Measurements from ENCODE around the gene PCNT. TPM values are rescaled to one million over a fixed set of nuclear protein-coding genes. Genes with fewer than 3 reads are reported as not detected.

PCNT gene
- total and polyA plus RNA-seq, 2 donors (not counting 1 experiment from before 2014, with no cell fraction given): 20.3 to 58.1 TPM

DNA sequence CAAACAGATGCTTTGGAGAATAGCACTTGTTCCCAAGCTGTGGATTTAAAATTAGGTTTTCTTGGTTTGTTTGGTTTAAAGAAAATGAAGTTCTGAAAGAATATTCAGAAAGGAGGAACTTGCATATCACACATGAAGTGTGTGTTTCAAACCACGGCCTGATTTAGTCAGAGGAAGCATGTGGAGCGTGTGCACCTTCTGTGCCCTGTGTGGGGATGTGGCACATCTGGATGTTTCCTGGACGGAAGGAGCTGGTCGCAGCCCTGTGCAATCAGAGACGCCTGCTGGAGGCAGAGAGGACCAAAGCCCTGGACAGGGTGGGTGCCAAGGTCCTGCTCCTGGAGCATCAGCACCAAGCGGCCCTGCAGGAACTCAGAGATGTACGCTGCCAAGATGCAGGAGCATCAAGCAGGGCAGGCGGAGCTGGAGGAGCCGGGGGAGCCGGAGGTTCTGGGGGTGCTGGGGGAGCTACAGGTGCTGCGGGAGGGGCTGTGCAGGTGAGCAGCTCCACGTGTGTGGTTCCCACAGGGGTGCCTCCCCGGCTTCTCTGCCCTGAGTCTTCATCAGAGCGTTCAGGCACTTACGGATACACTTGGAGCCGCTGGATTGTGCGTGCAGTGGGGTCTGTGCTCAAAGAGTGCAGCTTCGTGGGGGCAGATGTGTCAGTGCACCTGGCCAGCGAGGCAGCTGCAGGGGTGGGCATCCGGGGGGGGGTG lies 45.7 kb downstream of the PCNT start:
- H3K36me3 ChIP-seq (replicated peaks in 1 of 2; ENCODE audit: control extremely low read depth in 1 of 2, control insufficient read depth in 1 of 2, extremely low read depth in 1 of 2, insufficient read depth in 2 of 2, low read length in 1 of 2): peaks cover 0 to 22% of the 10 kb centered on the region in 2 experiments
- 36% methylated on average over 20 of the region's 20 CpGs for WGBS (ENCODE audit: insufficient coverage)
- H3K4me2 ChIP-seq (replicated peaks; ENCODE audit: low read depth, low read length, poor library complexity, severe bottlenecking): peak overlapping the region; percentile 55
- ChIA-PET CTCF (no interaction called here), POLR2A (no interaction called here)
- H4K20me1 ChIP-seq (ENCODE audit: control insufficient read depth, insufficient read depth, low read length, poor library complexity, severe bottlenecking): no peaks in the 10 kb centered on the region
- peaks cover 25% of the 10 kb centered on the region for H3K79me2 ChIP-seq (ENCODE audit: control insufficient read depth, insufficient read depth, low read length)
- H3K4me3 Mint-ChIP-seq: peak overlapping the region; percentile 74
- H3K4me1 ChIP-seq (ENCODE audit: control insufficient read depth in 2 of 2, insufficient read depth in 2 of 2, low read length in 2 of 2): peaks cover 18 to 22% of the 10 kb centered on the region in 2 donors
- peak; percentile 28 for ATAC-seq (ENCODE audit: low read depth)
- no peaks in the 10 kb centered on the region for H3K27me3 Mint-ChIP-seq
- peak overlapping the region; percentile 39 to 66 for H3K27ac ChIP-seq (ENCODE audit: low read length in 2 of 2)
- no peaks in the 10 kb centered on the region for H3K9me3 Mint-ChIP-seq (ENCODE audit: insufficient read depth)
- H3K9me3 ChIP-seq (ENCODE audit: control extremely low read depth in 1 of 3, control insufficient read depth in 2 of 3, insufficient read depth in 1 of 3, low read length in 2 of 3): peaks cover 0 to 5% (median 0%) of the 10 kb centered on the region in 3 donors
- peaks cover 22% of the 10 kb centered on the region for H3K4me1 Mint-ChIP-seq
- DNase-seq: peak; percentile 30
- H3K27ac Mint-ChIP-seq: peak overlapping the region; percentile 88
- peak overlapping the region; percentile 38 for H2AFZ ChIP-seq (ENCODE audit: insufficient read depth, low read depth, low read length, poor library complexity, severe bottlenecking)
- intact Hi-C loops (cut with micrococcal nuclease): no loop called here
- H3K4me3 ChIP-seq (ENCODE audit: control extremely low read depth in 1 of 5, extremely low read depth in 1 of 5, insufficient read depth in 1 of 5, low read depth in 2 of 5, low read length in 4 of 5): peak overlapping the region in 2 of 5 experiments; percentile 17 to 26
- H3K27me3 ChIP-seq (replicated peaks in 1 of 4; ENCODE audit: control extremely low read depth in 1 of 4, control insufficient read depth in 3 of 4, insufficient read depth in 4 of 4, low read length in 3 of 4): no peaks in the 10 kb centered on the region
- TF ChIP-seq, protein P1, sequence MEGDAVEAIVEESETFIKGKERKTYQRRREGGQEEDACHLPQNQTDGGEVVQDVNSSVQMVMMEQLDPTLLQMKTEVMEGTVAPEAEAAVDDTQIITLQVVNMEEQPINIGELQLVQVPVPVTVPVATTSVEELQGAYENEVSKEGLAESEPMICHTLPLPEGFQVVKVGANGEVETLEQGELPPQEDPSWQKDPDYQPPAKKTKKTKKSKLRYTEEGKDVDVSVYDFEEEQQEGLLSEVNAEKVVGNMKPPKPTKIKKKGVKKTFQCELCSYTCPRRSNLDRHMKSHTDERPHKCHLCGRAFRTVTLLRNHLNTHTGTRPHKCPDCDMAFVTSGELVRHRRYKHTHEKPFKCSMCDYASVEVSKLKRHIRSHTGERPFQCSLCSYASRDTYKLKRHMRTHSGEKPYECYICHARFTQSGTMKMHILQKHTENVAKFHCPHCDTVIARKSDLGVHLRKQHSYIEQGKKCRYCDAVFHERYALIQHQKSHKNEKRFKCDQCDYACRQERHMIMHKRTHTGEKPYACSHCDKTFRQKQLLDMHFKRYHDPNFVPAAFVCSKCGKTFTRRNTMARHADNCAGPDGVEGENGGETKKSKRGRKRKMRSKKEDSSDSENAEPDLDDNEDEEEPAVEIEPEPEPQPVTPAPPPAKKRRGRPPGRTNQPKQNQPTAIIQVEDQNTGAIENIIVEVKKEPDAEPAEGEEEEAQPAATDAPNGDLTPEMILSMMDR (IDR thresholded peaks at IDR 0.05): no peak
- TF ChIP-seq EZH2 (IDR thresholded peaks at IDR 0.05; ENCODE audit: borderline replicate concordance, insufficient read depth, low read depth, low read length, poor library complexity, severe bottlenecking): no peak
- peak overlapping the region; percentile 47 for H3K9ac ChIP-seq (ENCODE audit: low read length)

Data from B cell (primary cell).